Caco-2 (cell line): ENCODE results near the gene PRC1. TPM values are rescaled to one million over a fixed set of nuclear protein-coding genes. Genes with fewer than 3 reads are reported as not detected.

ENCODE experiments used
- BruUV-seq: library from RNA; stranded (reverse); fragments of 400-500 nt; replicated peaks from 2 replicates; lab custom pipeline; 2021; lab: Mats Ljungman, UMichigan
- CTCF ChIA-PET: fragments of 300-600 bp; sonication (Branson Sonifier 250); formaldehyde crosslinking; loops from one replicate; lab custom pipeline; 2022; ENCODE audit warnings: antibody characterized with exemption; lab: Charles Lee
- POLR2A ChIA-PET: fragments of 300-600 bp; sonication (Branson Sonifier 250); formaldehyde crosslinking; loops from one replicate; lab custom pipeline; 2022; ENCODE audit warnings: antibody characterized with exemption; lab: Charles Lee
- DNase-seq, 2 experiments: peaks; one replicate each; pipeline versions ENCODE4 v3.0.0 to v3.0.0-alpha.2; 2020 to 2022
- H3K27me3 ChIP-seq: replicated peaks from 2 replicates; pipeline ENCODE4 v1.6.0; 2011; ENCODE audit warnings: low read length; ENCODE audit not compliant: control insufficient read depth, insufficient read depth
- H3K36me3 ChIP-seq: 2 replicates; pipeline ENCODE4 v1.5.1; 2011; ENCODE audit warnings: low read length; ENCODE audit not compliant: control insufficient read depth, insufficient read depth
- H3K4me1 ChIP-seq: fragments of 250-450 bp; sonication (Bioruptor Pico); 2 replicates; pipeline ENCODE4 v1.5.1; 2020; ENCODE audit warnings: mild to moderate bottlenecking
- H3K4me3 ChIP-seq: 2 replicates; pipeline ENCODE4 v1.5.1; 2011; ENCODE audit warnings: low read depth, mild to moderate bottlenecking, control low read depth, low read length
- H3K9me3 ChIP-seq: fragments of 250-450 bp; sonication (Bioruptor Pico); 2 replicates; pipeline ENCODE4 v1.5.1; 2020; ENCODE audit warnings: mild to moderate bottlenecking, moderate library complexity
- H3K27ac Mint-ChIP-seq: one replicate; pipeline ENCODE4 v1.8.0; 2022; ENCODE audit warnings: mixed read lengths; ENCODE audit not compliant: unreplicated experiment
- H3K27me3 Mint-ChIP-seq: one replicate; pipeline ENCODE4 v1.8.0; 2022; ENCODE audit warnings: mixed read lengths; ENCODE audit not compliant: insufficient read depth, unreplicated experiment
- H3K36me3 Mint-ChIP-seq: one replicate; pipeline ENCODE4 v1.8.0; 2022; ENCODE audit warnings: mild to moderate bottlenecking, mixed read lengths; ENCODE audit not compliant: insufficient read depth, unreplicated experiment
- H3K4me1 Mint-ChIP-seq: one replicate; pipeline ENCODE4 v1.8.0; 2022; ENCODE audit warnings: low read depth, mixed read lengths; ENCODE audit not compliant: unreplicated experiment
- H3K4me3 Mint-ChIP-seq: one replicate; pipeline ENCODE4 v1.8.0; 2022; ENCODE audit warnings: mild to moderate bottlenecking, moderate library complexity, mixed read lengths; ENCODE audit not compliant: unreplicated experiment
- H3K9me3 Mint-ChIP-seq: one replicate; pipeline ENCODE4 v1.8.0; 2022; ENCODE audit warnings: mixed read lengths; ENCODE audit not compliant: unreplicated experiment
- intact Hi-C: fragments of 100-400 bp; cut with micrococcal nuclease; formaldehyde crosslinking; loops from one replicate; pipeline ENCODE4 v1.10.0; 2022; ENCODE audit not compliant: unreplicated experiment
- total RNA-seq: library from RNA; stranded (reverse); gene quantifications from 2 replicates; pipeline ENCODE4 v1.2.3, GENCODE V29; 2022
- TF ChIP-seq, protein P1 (sequence below), 2 experiments: fragments of 200-600 bp in 1 of 2; IDR thresholded peaks; 1 replicate in 1 of 2; 2 replicates in 1 of 2; pipeline versions ENCODE4 v1.5.1 to v1.8.0; 2011 to 2022; ENCODE audit warnings: antibody characterized with exemption in 1 of 2, control low read depth in 1 of 2, inconsistent platforms in 1 of 2, low read depth in 1 of 2, low read length in 1 of 2, mild to moderate bottlenecking in 1 of 2, moderate library complexity in 1 of 2; ENCODE audit not compliant: insufficient read depth in 1 of 2, severe bottlenecking in 1 of 2, unreplicated experiment in 1 of 2

The PRC1 gene
- total RNA-seq, 1 experiment from 2014 or later = 145 TPM

DNA sequence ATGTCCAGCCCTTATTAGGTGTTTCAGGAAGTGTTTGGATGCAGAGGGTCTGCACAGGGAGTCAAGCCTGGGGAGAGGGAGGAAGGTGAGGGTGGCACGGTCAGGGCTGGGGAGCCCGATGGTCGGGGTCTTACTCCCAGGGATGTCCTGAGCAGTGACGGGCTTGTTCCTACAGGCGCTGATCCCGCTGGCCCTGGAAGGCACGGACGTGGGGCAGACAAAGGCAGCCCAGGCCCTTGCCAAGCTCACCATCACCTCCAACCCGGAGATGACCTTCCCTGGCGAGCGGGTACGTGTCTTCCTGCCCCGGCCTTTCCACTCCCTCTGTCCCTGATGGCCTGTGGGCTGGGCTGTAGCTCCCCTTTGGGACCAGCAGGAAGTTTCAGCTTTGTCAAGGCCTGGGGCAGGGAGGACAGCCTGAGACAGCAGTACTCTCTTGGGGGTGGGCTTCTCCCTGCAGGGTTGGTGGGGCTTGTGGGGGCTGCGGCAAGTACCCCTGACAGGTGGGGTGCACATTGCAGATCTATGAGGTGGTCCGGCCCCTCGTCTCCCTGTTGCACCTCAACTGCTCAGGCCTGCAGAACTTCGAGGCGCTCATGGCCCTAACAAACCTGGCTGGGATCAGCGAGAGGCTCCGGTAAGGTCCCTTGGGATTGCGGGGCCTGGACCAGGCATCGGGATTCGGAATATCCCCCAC, 44.2 kb downstream of the PRC1 start:
- BruUV-seq = no TSS peak
- Mint-ChIP-seq H3K9me3 (no peaks in the 10 kb centered on the region), H3K4me1 (peaks cover 9% of the 10 kb centered on the region), H3K27ac (no peak overlapping the region), H3K36me3 (peaks cover 54% of the 10 kb centered on the region), H3K27me3 (no peaks in the 10 kb centered on the region), H3K4me3 (no peak overlapping the region)
- ChIA-PET POLR2A (no interaction called here), CTCF (interaction anchor here (0.6 kb wide), 1 partner anchor 87 kb away, joined by 5 read pairs; no protein-coding TSS in a partner anchor)
- Histone ChIP-seq H3K4me3 (no peak overlapping the region), H3K36me3 (peaks cover 1% of the 10 kb centered on the region), H3K4me1 (no peaks in the 10 kb centered on the region), H3K27me3 (no peaks in the 10 kb centered on the region), H3K9me3 (no peaks in the 10 kb centered on the region)
- intact Hi-C loops = no loop called here
- DNase-seq = no peak
- TF ChIP-seq, protein P1, sequence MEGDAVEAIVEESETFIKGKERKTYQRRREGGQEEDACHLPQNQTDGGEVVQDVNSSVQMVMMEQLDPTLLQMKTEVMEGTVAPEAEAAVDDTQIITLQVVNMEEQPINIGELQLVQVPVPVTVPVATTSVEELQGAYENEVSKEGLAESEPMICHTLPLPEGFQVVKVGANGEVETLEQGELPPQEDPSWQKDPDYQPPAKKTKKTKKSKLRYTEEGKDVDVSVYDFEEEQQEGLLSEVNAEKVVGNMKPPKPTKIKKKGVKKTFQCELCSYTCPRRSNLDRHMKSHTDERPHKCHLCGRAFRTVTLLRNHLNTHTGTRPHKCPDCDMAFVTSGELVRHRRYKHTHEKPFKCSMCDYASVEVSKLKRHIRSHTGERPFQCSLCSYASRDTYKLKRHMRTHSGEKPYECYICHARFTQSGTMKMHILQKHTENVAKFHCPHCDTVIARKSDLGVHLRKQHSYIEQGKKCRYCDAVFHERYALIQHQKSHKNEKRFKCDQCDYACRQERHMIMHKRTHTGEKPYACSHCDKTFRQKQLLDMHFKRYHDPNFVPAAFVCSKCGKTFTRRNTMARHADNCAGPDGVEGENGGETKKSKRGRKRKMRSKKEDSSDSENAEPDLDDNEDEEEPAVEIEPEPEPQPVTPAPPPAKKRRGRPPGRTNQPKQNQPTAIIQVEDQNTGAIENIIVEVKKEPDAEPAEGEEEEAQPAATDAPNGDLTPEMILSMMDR (IDR thresholded peaks at IDR 0.05; ENCODE audit: insufficient read depth in 1 of 2, low read depth in 1 of 2, low read length in 1 of 2, severe bottlenecking in 1 of 2, unreplicated experiment in 1 of 2) = no peak

DNA sequence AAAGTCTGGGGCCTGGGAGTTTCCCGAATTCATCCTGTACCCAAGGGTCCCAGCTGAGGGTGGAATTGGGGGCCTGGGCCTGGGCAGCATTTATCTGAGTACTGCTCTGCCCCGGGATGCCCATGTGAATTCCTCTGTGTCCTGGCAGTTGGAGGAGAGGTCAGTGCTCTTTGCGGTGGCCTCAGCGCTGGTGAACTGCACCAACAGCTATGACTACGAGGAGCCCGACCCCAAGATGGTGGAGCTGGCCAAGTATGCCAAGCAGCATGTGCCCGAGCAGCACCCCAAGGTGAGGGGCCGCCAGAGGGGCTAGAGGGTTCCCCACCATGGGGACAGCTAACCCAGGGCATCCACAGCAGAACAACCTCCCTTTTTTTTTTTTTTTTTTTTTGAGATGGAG, 45.8 kb downstream of the PRC1 start:
- Histone ChIP-seq H3K4me3 (no peak overlapping the region), H3K9me3 (no peaks in the 10 kb centered on the region), H3K27me3 (no peaks in the 10 kb centered on the region), H3K4me1 (no peaks in the 10 kb centered on the region), H3K36me3 (peaks cover 1% of the 10 kb centered on the region; the same call in 1 of the 2 replicates)
- TF ChIP-seq, protein P1 (IDR thresholded peaks at IDR 0.05; ENCODE audit: insufficient read depth in 1 of 2, low read depth in 1 of 2, low read length in 1 of 2, severe bottlenecking in 1 of 2, unreplicated experiment in 1 of 2) = no peak
- Mint-ChIP-seq H3K36me3 (peaks cover 52% of the 10 kb centered on the region), H3K4me3 (no peak overlapping the region), H3K9me3 (no peaks in the 10 kb centered on the region), H3K27ac (no peak overlapping the region), H3K27me3 (no peaks in the 10 kb centered on the region), H3K4me1 (peaks cover 2% of the 10 kb centered on the region)
- intact Hi-C loops = no loop called here
- BruUV-seq = no TSS peak
- ChIA-PET CTCF (no interaction called here), POLR2A (no interaction called here)
- no peak for DNase-seq

DNA sequence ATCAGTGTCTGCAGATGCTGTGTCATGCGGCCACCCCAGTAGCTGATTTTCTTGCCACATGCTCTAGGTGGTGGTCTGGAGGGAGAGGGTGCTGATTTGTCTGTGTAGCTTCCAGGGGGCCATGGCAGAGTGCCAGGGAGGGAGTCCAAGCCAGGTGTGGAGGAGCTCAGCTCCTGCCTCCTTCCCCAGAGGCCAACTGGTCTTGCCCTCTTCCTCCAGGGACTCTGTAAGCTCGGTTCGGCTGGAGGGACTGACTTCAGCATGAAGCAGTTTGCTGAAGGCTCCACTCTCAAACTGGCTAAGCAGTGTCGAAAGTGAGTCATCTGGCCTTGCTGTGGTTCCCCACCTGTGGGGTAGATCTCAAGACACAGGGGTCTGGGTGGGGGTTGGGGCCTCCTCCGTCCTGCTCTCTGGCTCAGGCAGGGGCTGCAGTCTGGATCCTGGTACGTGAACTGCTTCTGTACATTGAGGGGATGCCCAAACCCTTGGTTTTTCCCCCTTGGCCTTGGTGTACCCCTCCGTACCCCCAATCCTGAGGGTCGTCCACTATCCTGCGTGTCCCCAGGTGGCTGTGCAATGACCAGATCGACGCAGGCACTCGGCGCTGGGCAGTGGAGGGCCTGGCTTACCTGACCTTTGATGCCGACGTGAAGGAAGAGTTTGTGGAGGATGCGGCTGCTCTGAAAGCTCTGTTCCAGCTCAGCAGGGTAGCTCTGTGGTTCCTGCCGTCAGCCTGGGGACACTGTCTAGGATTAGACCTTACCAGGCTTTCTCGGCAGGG, 46.6 kb downstream of the PRC1 start:
- H3K4me1 ChIP-seq = no peaks in the 10 kb centered on the region
- intact Hi-C loops = no loop called here
- POLR2A ChIA-PET = no interaction called here
- DNase-seq = no peak
- no peaks in the 10 kb centered on the region for H3K9me3 ChIP-seq
- Mint-ChIP-seq H3K4me1 (no peaks in the 10 kb centered on the region), H3K4me3 (no peak overlapping the region), H3K9me3 (no peaks in the 10 kb centered on the region), H3K27ac (no peak overlapping the region), H3K36me3 (peaks cover 49% of the 10 kb centered on the region), H3K27me3 (no peaks in the 10 kb centered on the region)
- H3K27me3 ChIP-seq = no peaks in the 10 kb centered on the region
- no peak overlapping the region for H3K4me3 ChIP-seq
- peaks cover 1% of the 10 kb centered on the region; the same call in 1 of the 2 replicates for H3K36me3 ChIP-seq
- CTCF ChIA-PET = no interaction called here
- no TSS peak for BruUV-seq
- TF ChIP-seq, protein P1 (IDR thresholded peaks at IDR 0.05; ENCODE audit: insufficient read depth in 1 of 2, low read depth in 1 of 2, low read length in 1 of 2, severe bottlenecking in 1 of 2, unreplicated experiment in 1 of 2) = no peak
